HG02943 (cell line): Measurements from ENCODE around the gene RCOR2.
A peak's percentile ranks its signal among the peaks of the same experiment; 100 is the strongest.

Experiments used
- ATAC-seq: cut with Tn5 transposase; IDR thresholded peaks from one replicate; pipeline ENCODE4 v1.9.1; 2021; ENCODE audit warnings: mild to moderate bottlenecking, low read depth, moderate library complexity; ENCODE audit not compliant: unreplicated experiment

The RCOR2 gene

GRCh38 chr11:63908631-63909401, 8.1 kb downstream of the RCOR2 start:
- no peak for ATAC-seq

GRCh38 chr11:63907808-63908530, 9.0 kb downstream of the RCOR2 start:
- ATAC-seq = no peak

- no peak for ATAC-seq
These were observed 9.9 kb downstream of the RCOR2 start for GRCh38 chr11:63907063-63907462.

GRCh38 chr11:63906585-63906984, 10.4 kb downstream of the RCOR2 start:
- ATAC-seq = no peak

GRCh38 chr11:63906087-63906486, 10.9 kb downstream of the RCOR2 start:
- no peak for ATAC-seq

DNA sequence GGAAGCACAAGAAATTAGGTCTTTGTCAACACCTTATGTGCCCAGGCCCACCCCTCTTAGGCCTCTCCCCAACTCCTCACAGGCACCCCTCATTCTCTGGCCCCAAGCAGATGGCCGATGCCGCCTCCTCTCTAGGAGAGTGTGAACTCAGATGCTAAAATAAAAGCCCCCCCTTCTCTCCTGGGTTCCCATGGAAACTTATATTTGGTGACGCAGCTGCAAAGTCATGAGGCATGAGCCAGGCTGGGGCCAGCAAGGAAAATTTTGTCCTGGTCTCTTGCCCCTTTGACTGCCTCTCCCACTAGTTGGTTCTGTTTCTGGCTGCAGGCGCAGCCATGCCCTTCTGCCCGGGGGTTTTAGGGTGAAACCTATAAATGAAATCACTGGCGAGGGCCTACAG, 11.8 kb downstream of the RCOR2 start:
- no peak for ATAC-seq

DNA sequence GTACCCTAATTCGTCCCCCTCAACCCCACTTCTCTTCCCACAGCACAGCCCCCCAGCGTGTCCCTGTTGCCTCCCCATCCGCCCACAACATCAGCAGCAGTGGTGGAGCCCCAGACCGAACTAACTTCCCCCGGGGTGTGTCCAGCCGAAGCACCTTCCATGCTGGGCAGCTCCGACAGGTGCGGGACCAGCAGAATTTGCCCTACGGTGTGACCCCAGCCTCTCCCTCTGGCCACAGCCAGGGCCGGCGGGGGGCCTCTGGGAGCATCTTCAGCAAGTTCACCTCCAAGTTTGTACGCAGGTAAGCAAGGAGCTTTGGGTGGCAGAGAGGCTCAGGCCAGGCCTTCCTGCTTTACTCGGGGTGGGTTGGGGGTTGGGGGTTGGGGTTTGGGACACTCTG, 12.2 kb downstream of the RCOR2 start:
- ATAC-seq = no peak

DNA sequence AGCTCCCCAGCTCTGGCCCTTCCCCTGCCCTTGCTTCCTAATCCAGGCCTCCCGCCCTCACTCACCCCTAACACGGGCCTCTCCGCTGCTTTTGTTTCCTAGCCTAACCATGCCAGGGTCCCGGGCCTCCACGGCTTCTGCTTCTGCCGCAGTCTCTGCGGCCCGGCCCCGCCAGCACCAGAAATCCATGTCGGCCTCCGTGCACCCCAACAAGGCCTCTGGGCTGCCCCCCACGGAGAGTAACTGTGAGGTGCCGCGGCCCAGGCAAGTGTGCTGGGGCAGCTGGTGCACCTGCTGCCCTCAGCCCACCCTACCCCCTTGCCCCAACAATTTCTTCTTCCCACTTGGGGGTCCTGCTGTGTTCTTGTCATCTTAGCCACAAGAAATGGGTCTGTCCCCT, 13.1 kb downstream of the RCOR2 start:
- no peak for ATAC-seq

DNA sequence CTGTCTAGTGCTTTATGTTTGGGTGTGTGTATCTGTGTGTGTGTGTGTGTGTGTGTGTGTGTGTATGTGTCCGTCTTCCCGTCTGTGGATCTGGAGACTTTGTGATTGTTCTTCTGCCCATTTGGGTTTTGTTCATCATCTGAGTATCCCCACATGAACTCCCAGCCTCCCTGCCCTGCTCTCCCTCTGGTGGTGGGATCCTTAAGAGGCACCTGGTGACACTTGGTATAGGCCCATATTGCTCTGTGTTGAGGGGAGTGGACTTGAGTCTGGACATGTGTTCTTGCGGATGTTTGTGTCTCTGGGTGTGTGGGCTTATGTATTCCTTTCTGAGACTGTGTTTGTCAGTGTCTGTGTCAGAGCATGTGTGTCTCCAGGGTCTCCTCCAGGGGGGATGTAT, 15.3 kb downstream of the RCOR2 start:
- no peak for ATAC-seq

- no peak for ATAC-seq
These were observed 19.4 kb downstream of the RCOR2 start for GRCh38 chr11:63897459-63898146.

GRCh38 chr11:63896071-63896470, 20.9 kb downstream of the RCOR2 start:
- no peak for ATAC-seq

GRCh38 chr11:63893355-63893754, 23.6 kb downstream of the RCOR2 start:
- no peak for ATAC-seq

- no peak for ATAC-seq
These were observed 24.7 kb downstream of the RCOR2 start for GRCh38 chr11:63892228-63892627.

DNA sequence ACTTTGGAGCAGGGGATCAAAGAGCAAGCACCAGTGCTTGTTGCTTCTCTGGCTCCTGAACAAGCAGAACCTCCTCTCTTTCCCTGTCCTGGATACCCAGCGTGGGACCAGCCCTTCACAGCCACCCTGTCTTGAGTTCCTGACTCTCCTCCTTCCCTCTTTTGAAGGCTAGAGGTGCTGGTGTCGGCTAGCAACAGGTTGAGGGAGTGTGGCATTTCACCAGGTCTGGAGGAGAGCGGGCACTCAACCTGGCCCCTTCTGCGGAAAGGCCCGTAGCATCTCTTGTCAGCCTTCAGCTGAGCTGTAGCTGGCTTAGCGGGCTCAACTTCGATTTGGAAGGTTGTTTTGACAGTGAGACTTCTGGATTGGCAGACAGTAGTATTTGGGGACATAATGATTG, 26.6 kb downstream of the RCOR2 start:
- no peak for ATAC-seq

GRCh38 chr11:63889344-63889743, 27.6 kb downstream of the RCOR2 start:
- ATAC-seq = no peak

DNA sequence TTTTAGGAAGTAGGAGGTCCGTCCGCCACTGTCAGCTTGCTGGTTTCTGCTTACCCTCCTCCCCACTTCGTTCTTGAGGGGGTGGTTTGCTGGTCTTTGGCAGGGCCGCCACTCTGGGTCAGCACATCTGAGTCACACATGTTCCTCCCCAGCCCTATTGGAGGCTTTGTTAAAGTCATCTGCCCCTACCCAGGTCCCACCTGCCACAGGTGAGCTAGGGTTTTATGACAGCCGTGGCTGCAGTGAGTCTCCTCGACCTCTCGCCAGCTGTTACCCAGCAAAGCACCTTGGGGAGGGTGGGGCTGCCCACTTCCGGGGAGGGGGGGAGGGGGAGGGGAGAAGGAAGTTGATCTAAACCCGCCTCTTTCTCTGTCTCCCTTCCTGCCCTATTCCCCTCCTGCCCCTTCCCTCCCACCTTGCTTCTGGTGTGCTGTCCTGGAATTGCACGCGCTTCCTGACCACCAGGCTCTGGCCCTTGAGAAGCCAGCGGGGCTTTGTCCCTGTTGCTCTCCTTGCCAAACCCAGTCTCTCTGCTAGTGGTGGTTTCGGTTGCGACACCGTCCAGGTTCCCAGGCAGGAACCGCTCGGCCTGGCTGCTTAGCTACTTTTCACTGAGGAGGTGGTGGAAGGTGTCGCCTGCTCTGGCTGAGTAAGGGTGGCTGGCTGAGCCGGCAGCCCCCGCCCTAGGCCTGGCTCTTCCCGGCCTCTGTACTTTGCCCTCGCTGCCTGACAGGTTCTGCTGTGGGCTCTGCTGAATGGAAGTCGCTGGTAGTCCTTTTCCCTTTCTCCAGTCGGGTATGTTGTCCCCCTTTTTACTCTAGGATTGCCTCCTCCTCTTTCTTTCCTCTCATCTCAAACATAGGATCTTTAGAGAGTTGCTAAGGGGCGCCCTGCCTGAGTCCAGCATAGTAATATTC, 28.5 kb downstream of the RCOR2 start:
- peak; percentile 56 for ATAC-seq

DNA sequence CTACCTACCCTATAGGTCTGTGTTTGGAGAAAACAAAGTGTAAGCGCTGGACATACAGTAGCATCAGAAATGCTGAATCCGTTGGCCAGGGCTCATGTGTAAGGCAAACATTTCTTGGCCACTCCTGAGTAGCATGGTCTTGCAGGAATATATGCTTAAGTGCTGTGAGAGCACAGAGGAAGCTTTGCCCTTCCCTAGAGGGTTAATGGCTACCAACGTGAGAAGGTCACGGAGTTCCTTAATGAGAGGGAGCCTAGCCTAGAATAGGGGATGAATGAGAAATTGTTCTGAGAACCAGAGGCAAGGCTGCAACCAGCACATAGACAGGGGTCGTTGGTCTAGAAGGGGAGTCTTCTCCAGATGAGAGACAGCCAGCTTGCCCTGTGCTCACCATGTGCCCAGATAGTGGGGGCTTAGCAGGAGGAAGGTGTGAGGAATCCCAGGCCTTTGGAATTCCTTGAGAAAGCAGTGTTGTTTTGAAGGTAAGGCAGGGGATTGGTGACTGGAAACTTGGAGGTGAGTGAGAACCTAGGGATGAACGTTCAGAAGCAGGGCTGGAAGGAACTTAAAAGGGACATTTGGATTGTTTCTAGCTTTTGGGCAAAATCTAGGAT, 29.5 kb downstream of the RCOR2 start:
- no peak for ATAC-seq

- ATAC-seq = no peak
These were observed 32.6 kb downstream of the RCOR2 start for GRCh38 chr11:63884196-63884932.

DNA sequence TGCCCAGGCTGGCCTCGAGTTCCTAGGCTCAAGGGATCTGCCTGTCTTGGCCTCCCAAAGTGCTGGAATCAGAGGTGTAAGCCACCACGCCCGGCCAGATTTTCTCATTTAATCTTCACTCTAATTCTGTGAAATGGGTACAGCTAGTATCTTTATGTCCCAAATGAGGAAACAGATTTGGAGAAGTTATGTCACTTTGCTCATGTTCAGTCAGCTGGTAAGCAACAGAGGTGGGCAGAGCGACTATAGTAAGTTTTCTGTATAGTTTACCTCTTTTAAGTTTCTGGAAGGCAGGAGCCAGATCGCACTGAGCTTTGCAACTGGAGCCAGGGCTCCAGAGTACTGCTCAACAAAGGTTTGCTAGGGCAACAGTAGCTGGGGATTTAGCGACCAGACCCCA, 33.2 kb downstream of the RCOR2 start:
- no peak for ATAC-seq
